HG02970 (cell line): ENCODE measurements around the gene CDHR2.

Experiments
- ATAC-seq: cut with Tn5 transposase; IDR thresholded peaks from one replicate; pipeline ENCODE4 v1.9.1; 2021; ENCODE audit warnings: mild to moderate bottlenecking, moderate library complexity, moderate number of reproducible peaks; ENCODE audit not compliant: unreplicated experiment, low FRiP score

Gene CDHR2

GRCh38 chr5:176636426-176636825 lies 87.3 kb downstream of the CDHR2 start:
- ATAC-seq: no peak

GRCh38 chr5:176637556-176637955 lies 88.4 kb downstream of the CDHR2 start:
- ATAC-seq: no peak

- ATAC-seq: no peak
Observed at GRCh38 chr5:176638437-176638836, 89.3 kb downstream of the CDHR2 start.

GRCh38 chr5:176639208-176639607 lies 90.1 kb downstream of the CDHR2 start:
- no peak for ATAC-seq

DNA sequence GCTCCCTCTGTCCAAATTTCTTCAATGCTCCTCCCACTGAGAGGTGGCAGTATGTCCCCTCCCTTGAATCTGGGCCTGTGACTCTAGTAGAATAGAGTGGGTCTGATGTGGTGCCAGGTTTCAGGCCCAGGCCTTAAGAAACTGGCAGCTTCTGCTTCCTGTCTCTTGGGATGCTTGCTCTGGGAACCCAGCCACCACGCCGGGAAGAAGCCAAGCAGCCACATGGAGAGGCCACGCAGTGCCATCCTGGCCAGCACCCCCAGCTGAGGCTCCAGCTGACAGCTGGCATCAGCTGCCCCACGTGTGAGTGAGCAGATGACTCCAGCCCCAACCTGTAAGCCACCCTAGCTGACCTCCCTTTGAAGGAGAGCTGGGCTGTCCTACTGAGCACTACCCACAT lies 90.8 kb downstream of the CDHR2 start:
- no peak for ATAC-seq

- no peak for ATAC-seq
Observed at GRCh38 chr5:176640616-176641015, 91.5 kb downstream of the CDHR2 start.

DNA sequence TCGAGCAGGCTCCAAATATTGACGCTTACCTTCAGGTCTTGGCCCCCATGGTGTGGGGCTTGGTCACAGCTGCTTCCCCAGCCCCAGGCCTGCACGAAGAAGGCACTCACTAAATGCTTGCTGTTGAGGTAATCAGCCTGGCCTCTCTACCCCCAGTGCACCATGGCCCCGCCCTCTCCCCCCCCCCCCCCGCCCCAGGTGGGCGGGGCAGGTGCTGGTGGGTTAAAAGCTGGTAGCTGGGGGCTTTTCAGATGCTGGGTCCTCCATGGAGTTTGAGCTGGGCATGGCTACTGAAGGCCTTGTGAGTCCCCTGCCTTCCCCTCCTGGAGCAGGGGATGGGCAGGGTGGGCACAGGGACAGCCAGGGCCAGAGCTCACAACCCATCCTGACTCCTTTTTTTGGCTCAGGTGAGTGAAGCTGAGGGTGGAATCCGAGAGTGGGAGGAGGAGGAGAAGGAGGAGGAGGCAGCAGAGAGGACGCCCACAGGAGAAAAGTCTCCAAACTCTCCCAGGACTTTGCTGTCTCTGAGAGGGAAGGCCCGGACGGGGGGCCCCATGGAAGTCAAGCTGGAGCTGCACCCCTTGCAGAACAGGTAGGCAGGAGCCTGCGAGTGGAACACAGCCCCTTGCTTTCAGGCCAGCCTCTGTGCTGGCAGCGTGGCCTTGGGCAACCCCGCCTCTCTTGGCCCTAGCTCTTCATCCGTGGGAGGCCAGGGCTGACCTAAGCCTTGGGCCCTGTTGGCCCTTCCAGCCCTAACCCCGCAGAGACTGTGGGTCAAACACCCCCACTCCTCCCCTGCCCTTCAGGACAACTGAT lies 93.7 kb downstream of the CDHR2 start:
- no peak for ATAC-seq

GRCh38 chr5:176643491-176644219 lies 94.5 kb downstream of the CDHR2 start:
- no peak for ATAC-seq

- ATAC-seq: no peak
Observed at GRCh38 chr5:176644294-176644693, 95.2 kb downstream of the CDHR2 start.

- ATAC-seq: no peak
Observed at GRCh38 chr5:176644878-176645670, 95.9 kb downstream of the CDHR2 start.
